ENCODE data around the gene ENTPD2. TPM values are rescaled to one million over a fixed set of nuclear protein-coding genes. Genes with fewer than 3 reads are reported as not detected.

The ENTPD2 gene
- total RNA-seq, 1 donor from 2014 or later, result not detected

GRCh38 chr9:137030538-137031527, 23.0 kb downstream of the ENTPD2 start:
- Mint-ChIP-seq H3K4me1 (peaks cover 47% of the 10 kb centered on the region), H3K27me3 (peaks cover 3% of the 10 kb centered on the region), H3K27ac (peak overlapping the region; percentile 29), H3K36me3 (ENCODE audit: low read depth) (no peaks in the 10 kb centered on the region), H3K4me3 (peak overlapping the region; percentile 49), H3K9me3 (no peaks in the 10 kb centered on the region)
- peak; percentile 74 for DNase-seq
- intact Hi-C loops (cut with micrococcal nuclease), result no loop called here

GRCh38 chr9:137030006-137030405, 23.9 kb downstream of the ENTPD2 start:
- Mint-ChIP-seq H3K27me3 (peaks cover 3% of the 10 kb centered on the region), H3K4me1 (peaks cover 44% of the 10 kb centered on the region), H3K4me3 (peak overlapping the region; percentile 49), H3K27ac (peak overlapping the region; percentile 29), H3K9me3 (no peaks in the 10 kb centered on the region), H3K36me3 (ENCODE audit: low read depth) (no peaks in the 10 kb centered on the region)
- intact Hi-C loops (cut with micrococcal nuclease), result no loop called here
- no peak for DNase-seq

- peak overlapping the region; percentile 67 for H3K27ac Mint-ChIP-seq
- DNase-seq, result peak; percentile 92
- H3K4me1 Mint-ChIP-seq, result peaks cover 37% of the 10 kb centered on the region
- H3K27me3 Mint-ChIP-seq, result peaks cover 3% of the 10 kb centered on the region
- intact Hi-C loops (cut with micrococcal nuclease), result loop anchor here (2.0 kb wide), 1 partner anchor 36 kb away; no protein-coding TSS in a partner anchor
- peak overlapping the region; percentile 77 for H3K4me3 Mint-ChIP-seq
- H3K9me3 Mint-ChIP-seq, result no peaks in the 10 kb centered on the region
- H3K36me3 Mint-ChIP-seq (ENCODE audit: low read depth), result no peaks in the 10 kb centered on the region
Measured at GRCh38 chr9:137029058-137029936, 24.6 kb downstream of the ENTPD2 start.

- Mint-ChIP-seq H3K9me3 (no peaks in the 10 kb centered on the region), H3K4me1 (peaks cover 34% of the 10 kb centered on the region), H3K4me3 (peak overlapping the region; percentile 77), H3K36me3 (ENCODE audit: low read depth) (no peaks in the 10 kb centered on the region), H3K27me3 (peaks cover 3% of the 10 kb centered on the region), H3K27ac (peak overlapping the region; percentile 67)
- intact Hi-C loops (cut with micrococcal nuclease), result loop anchor here (2.0 kb wide), 1 partner anchor 36 kb away; no protein-coding TSS in a partner anchor
- DNase-seq, result peak; percentile 93
Measured at GRCh38 chr9:137028263-137029057, 25.4 kb downstream of the ENTPD2 start.

- Mint-ChIP-seq H3K36me3 (ENCODE audit: low read depth) (no peaks in the 10 kb centered on the region), H3K4me3 (peak within 1 kb of the TSS; percentile 81), H3K9me3 (no peaks in the 10 kb centered on the region), H3K27me3 (peaks cover 2% of the 10 kb centered on the region), H3K27ac (peak within 1 kb of the TSS; percentile 78), H3K4me1 (peaks cover 31% of the 10 kb centered on the region)
- intact Hi-C loops (cut with micrococcal nuclease), result loop anchor here (2.0 kb wide), 1 partner anchor 37 kb away; no protein-coding TSS in a partner anchor
- no peak for DNase-seq
Measured at GRCh38 chr9:137027369-137028262, 26.2 kb downstream of the ENTPD2 start, which contains the start of gene ABCA2. TSS of gene ABCA2 (minus strand) at chr9:137028237. CDS start at chr9:137028140, 97 bp downstream.

- H3K4me3 Mint-ChIP-seq, result peak overlapping the region; percentile 81
- no peaks in the 10 kb centered on the region for H3K9me3 Mint-ChIP-seq
- peaks cover 2% of the 10 kb centered on the region for H3K27me3 Mint-ChIP-seq
- H3K4me1 Mint-ChIP-seq, result peaks cover 29% of the 10 kb centered on the region
- DNase-seq, result peak; percentile 65
- intact Hi-C loops (cut with micrococcal nuclease), result no loop called here
- peak overlapping the region; percentile 78 for H3K27ac Mint-ChIP-seq
- H3K36me3 Mint-ChIP-seq (ENCODE audit: low read depth), result no peaks in the 10 kb centered on the region
Measured at GRCh38 chr9:137026828-137027227, 27.0 kb downstream of the ENTPD2 start.

GRCh38 chr9:137026384-137026783, 27.5 kb downstream of the ENTPD2 start:
- Mint-ChIP-seq H3K9me3 (no peaks in the 10 kb centered on the region), H3K36me3 (ENCODE audit: low read depth) (no peaks in the 10 kb centered on the region), H3K4me1 (peaks cover 27% of the 10 kb centered on the region), H3K27ac (no peak overlapping the region), H3K27me3 (peaks cover 2% of the 10 kb centered on the region), H3K4me3 (no peak overlapping the region)
- intact Hi-C loops (cut with micrococcal nuclease), result no loop called here
- DNase-seq, result no peak

GRCh38 chr9:137025517-137025966, 28.3 kb downstream of the ENTPD2 start:
- DNase-seq, result no peak
- H3K36me3 Mint-ChIP-seq (ENCODE audit: low read depth), result no peaks in the 10 kb centered on the region
- H3K27me3 Mint-ChIP-seq, result peaks cover 2% of the 10 kb centered on the region
- intact Hi-C loops (cut with micrococcal nuclease), result no loop called here
- H3K4me1 Mint-ChIP-seq, result peaks cover 23% of the 10 kb centered on the region
- H3K4me3 Mint-ChIP-seq, result no peak overlapping the region
- no peaks in the 10 kb centered on the region for H3K9me3 Mint-ChIP-seq
- no peak overlapping the region for H3K27ac Mint-ChIP-seq

GRCh38 chr9:137023583-137023991, 30.3 kb downstream of the ENTPD2 start:
- intact Hi-C loops (cut with micrococcal nuclease), result no loop called here
- peaks cover 9% of the 10 kb centered on the region for H3K4me1 Mint-ChIP-seq
- H3K36me3 Mint-ChIP-seq (ENCODE audit: low read depth), result no peaks in the 10 kb centered on the region
- no peak for DNase-seq
- H3K27ac Mint-ChIP-seq, result no peak overlapping the region
- peaks cover 2% of the 10 kb centered on the region for H3K27me3 Mint-ChIP-seq
- no peak overlapping the region for H3K4me3 Mint-ChIP-seq
- no peaks in the 10 kb centered on the region for H3K9me3 Mint-ChIP-seq

- H3K27ac Mint-ChIP-seq, result no peak overlapping the region
- no peaks in the 10 kb centered on the region for H3K9me3 Mint-ChIP-seq
- H3K27me3 Mint-ChIP-seq, result peaks cover 2% of the 10 kb centered on the region
- no peak for DNase-seq
- intact Hi-C loops (cut with micrococcal nuclease), result no loop called here
- H3K4me1 Mint-ChIP-seq, result peaks cover 9% of the 10 kb centered on the region
- H3K36me3 Mint-ChIP-seq (ENCODE audit: low read depth), result no peaks in the 10 kb centered on the region
- no peak overlapping the region for H3K4me3 Mint-ChIP-seq
Measured at GRCh38 chr9:137023157-137023556, 30.7 kb downstream of the ENTPD2 start.

- no peaks in the 10 kb centered on the region for H3K9me3 Mint-ChIP-seq
- H3K27me3 Mint-ChIP-seq, result peaks cover 2% of the 10 kb centered on the region
- intact Hi-C loops (cut with micrococcal nuclease), result loop anchor here (1.0 kb wide), 1 partner anchor 30 kb away; the partner anchor contains the start of gene PAXX
- H3K4me1 Mint-ChIP-seq, result peaks cover 9% of the 10 kb centered on the region
- no peak overlapping the region for H3K4me3 Mint-ChIP-seq
- DNase-seq, result no peak
- no peaks in the 10 kb centered on the region for H3K36me3 Mint-ChIP-seq (ENCODE audit: low read depth)
- no peak overlapping the region for H3K27ac Mint-ChIP-seq
Measured at GRCh38 chr9:137022662-137023008, 31.2 kb downstream of the ENTPD2 start.

- intact Hi-C loops (cut with micrococcal nuclease), result loop anchor here (1.0 kb wide), 1 partner anchor 30 kb away; the partner anchor contains the start of gene PAXX
- peak; percentile 91 for DNase-seq
- H3K27me3 Mint-ChIP-seq, result no peaks in the 10 kb centered on the region
- no peak overlapping the region for H3K27ac Mint-ChIP-seq
- no peak overlapping the region for H3K4me3 Mint-ChIP-seq
- H3K4me1 Mint-ChIP-seq, result peaks cover 6% of the 10 kb centered on the region
- H3K36me3 Mint-ChIP-seq (ENCODE audit: low read depth), result no peaks in the 10 kb centered on the region
- H3K9me3 Mint-ChIP-seq, result no peaks in the 10 kb centered on the region
Measured at GRCh38 chr9:137021979-137022661, 31.7 kb downstream of the ENTPD2 start.
